Gastroesophageal sphincter (tissue), 4 donors: ENCODE results near the gene RANGAP1. TPM values are rescaled to one million over a fixed set of nuclear protein-coding genes. Genes with fewer than 3 reads are reported as not detected.

ENCODE experiments used
- ATAC-seq: fragments of 150-250 bp; one replicate; pipeline ENCODE4 v1.9.1; 2016; ENCODE audit warnings: mild to moderate bottlenecking, moderate library complexity
- H3K27ac ChIP-seq, 4 donors: fragments of 200-600 bp; sonication (generic) in 3 of 4; 1 replicate in 3 of 4; 2 replicates in 1 of 4; pipeline ENCODE4 v1.5.1; 2016 to 2019
- H3K27me3 ChIP-seq: fragments of 200-600 bp; sonication (generic); one replicate; pipeline ENCODE4 v1.5.1; 2019
- H3K36me3 ChIP-seq, 2 donors: fragments of 200-600 bp; sonication (generic); one replicate each; pipeline ENCODE4 v1.5.1; 2019; ENCODE audit warnings: control low read depth in 1 of 2
- H3K4me1 ChIP-seq, 3 donors: fragments of 200-600 bp; sonication (generic); 1 replicate in 2 of 3; 2 replicates in 1 of 3; pipeline ENCODE4 v1.5.1; 2016 to 2019; ENCODE audit warnings: control low read depth in 2 of 3
- H3K4me3 ChIP-seq, 2 donors: fragments of 200-600 bp; sonication (generic); one replicate each; pipeline ENCODE4 v1.5.1; 2019; ENCODE audit warnings: mild to moderate bottlenecking in 1 of 2, moderate library complexity in 1 of 2
- H3K9me3 ChIP-seq, 3 donors: fragments of 200-600 bp; sonication (generic); one replicate each; pipeline ENCODE4 v1.5.1; 2017 to 2019; ENCODE audit warnings: control low read depth in 2 of 3
- CTCF ChIP-seq, 4 experiments: fragments of 200-600 bp in 2 of 4; fragments of 450-650 bp in 2 of 4; sonication (generic) in 1 of 4; IDR thresholded peaks; one replicate each; pipeline ENCODE4 v1.5.1; 2017 to 2019; ENCODE audit warnings: antibody characterized with exemption in 4 of 4, mild to moderate bottlenecking in 2 of 4, moderate library complexity in 2 of 4
- EP300 ChIP-seq: sonication (generic); formaldehyde crosslinking; IDR thresholded peaks from one replicate; pipeline ENCODE4 v1.6.1; 2017; ENCODE audit warnings: antibody characterized with exemption, mild to moderate bottlenecking
- POLR2A ChIP-seq, 2 donors: fragments of 450-650 bp; IDR thresholded peaks; one replicate each; pipeline ENCODE4 v1.6.1; 2017; ENCODE audit warnings: antibody characterized with exemption in 2 of 2, mild to moderate bottlenecking in 2 of 2, moderate library complexity in 1 of 2
- POLR2AphosphoS5 ChIP-seq: sonication (generic); formaldehyde crosslinking; IDR thresholded peaks from one replicate; pipeline ENCODE4 v1.6.1; 2017; ENCODE audit warnings: antibody characterized with exemption
- WGBS, 2 donors: methylation state at CpG; one replicate each; pipeline ENCODE4 v1.1.5; 2018; ENCODE audit warnings: low coverage in 1 of 2; 5-methylcytosine and 5-hydroxymethylcytosine counted together
- total RNA-seq, 4 donors: library from RNA; depleted of rRNA; stranded (reverse); fragments of >200 nt; gene quantifications; one replicate each; pipeline ENCODE4 v1.1.0, GENCODE V29; 2016

RANGAP1 gene
- total RNA-seq, 4 donors from 2014 or later = 47.9 to 91.5 (median 59.1) TPM

GRCh38 chr22:41305646-41306045, 19.7 kb upstream of the RANGAP1 start:
- 63 to 73% methylated on average over 1 to 3 of the region's 4 CpGs for WGBS, 2 donors
- TF ChIP-seq EP300 (no peak), CTCF (IDR thresholded peaks at IDR 0.05) (no peak), POLR2AphosphoS5 (no peak), POLR2A (IDR thresholded peaks at IDR 0.05) (no peak)
- H3K9me3 ChIP-seq = no peaks in the 10 kb centered on the region
- peak overlapping the region in 3 of 4 donors; percentile 5 to 24 (median 19) for H3K27ac ChIP-seq
- no peak for ATAC-seq
- no peak overlapping the region for H3K4me3 ChIP-seq
- peaks cover 0 to 14% of the 10 kb centered on the region in 2 donors for H3K36me3 ChIP-seq
- H3K27me3 ChIP-seq = no peaks in the 10 kb centered on the region
- H3K4me1 ChIP-seq = peaks cover 0 to 60% (median 20%) of the 10 kb centered on the region in 3 donors

GRCh38 chr22:41302811-41303210, 16.8 kb upstream of the RANGAP1 start:
- no peak for TF ChIP-seq CTCF (IDR thresholded peaks at IDR 0.05)
- no peak for TF ChIP-seq EP300
- no peak for TF ChIP-seq POLR2AphosphoS5
- no peak for TF ChIP-seq POLR2A (IDR thresholded peaks at IDR 0.05)
- H3K4me1 ChIP-seq = peaks cover 0 to 53% (median 15%) of the 10 kb centered on the region in 3 donors
- peak overlapping the region; percentile 52 to 94 (median 88) for H3K27ac ChIP-seq
- 3 to 11% methylated on average over 2 to 4 of the region's 5 CpGs for WGBS, 2 donors
- no peaks in the 10 kb centered on the region for H3K9me3 ChIP-seq
- no peaks in the 10 kb centered on the region for H3K27me3 ChIP-seq
- peaks cover 0 to 8% of the 10 kb centered on the region in 2 donors for H3K36me3 ChIP-seq
- H3K4me3 ChIP-seq = peak overlapping the region; percentile 62 to 97
- ATAC-seq = no peak

- TF ChIP-seq EP300 = no peak
- TF ChIP-seq CTCF (IDR thresholded peaks at IDR 0.05) = no peak
- no peak for TF ChIP-seq POLR2A (IDR thresholded peaks at IDR 0.05)
- no peak for TF ChIP-seq POLR2AphosphoS5
- no peaks in the 10 kb centered on the region for H3K27me3 ChIP-seq
- peaks cover 0 to 46% (median 9%) of the 10 kb centered on the region in 3 donors for H3K4me1 ChIP-seq
- peak overlapping the region; percentile 62 to 97 for H3K4me3 ChIP-seq
- peaks cover 0 to 3% of the 10 kb centered on the region in 2 donors for H3K36me3 ChIP-seq
- 0% methylated on average over 3 of the region's 60 CpGs; no CpG with 5 or more reads in 1 of the 2 donors for WGBS, 2 donors
- peak overlapping the region; percentile 52 to 94 (median 88) for H3K27ac ChIP-seq
- no peaks in the 10 kb centered on the region for H3K9me3 ChIP-seq
- no peak for ATAC-seq
Measured at GRCh38 chr22:41302021-41302767, 16.2 kb upstream of the RANGAP1 start.

GRCh38 chr22:41301085-41302020, 15.4 kb upstream of the RANGAP1 start, which contains the start of gene ZC3H7B:
Gene ZC3H7B (plus strand): TSS chr22:41301525. CDS start chr22:41320661, 19,136 bp downstream.
- H3K27me3 ChIP-seq = no peaks in the 10 kb centered on the region
- peak; percentile 37 to 47 for TF ChIP-seq POLR2A (IDR thresholded peaks at IDR 0.05)
- TF ChIP-seq POLR2AphosphoS5 = peak; percentile 56
- no peak for TF ChIP-seq EP300
- peak in 3 of 4 experiments; percentile 60 to 69 (median 65) for TF ChIP-seq CTCF (IDR thresholded peaks at IDR 0.05)
- H3K4me3 ChIP-seq = peak within 1 kb of the TSS; percentile 62 to 97
- 1 to 2% methylated on average over 11 to 56 of the region's 74 CpGs for WGBS, 2 donors
- ATAC-seq = peak; percentile 95
- H3K9me3 ChIP-seq = no peaks in the 10 kb centered on the region
- H3K27ac ChIP-seq = peak within 1 kb of the TSS; percentile 52 to 94 (median 88)
- H3K36me3 ChIP-seq = peaks cover 0 to 3% of the 10 kb centered on the region in 2 donors
- peaks cover 0 to 44% (median 9%) of the 10 kb centered on the region in 3 donors for H3K4me1 ChIP-seq
